ENCODE measurements around the gene GPX7. TPM values are rescaled to one million over a fixed set of nuclear protein-coding genes. Genes with fewer than 3 reads are reported as not detected.

GPX7 gene
- polyA plus RNA-seq, 1 donor from 2014 or later, result 1.3 TPM

DNA sequence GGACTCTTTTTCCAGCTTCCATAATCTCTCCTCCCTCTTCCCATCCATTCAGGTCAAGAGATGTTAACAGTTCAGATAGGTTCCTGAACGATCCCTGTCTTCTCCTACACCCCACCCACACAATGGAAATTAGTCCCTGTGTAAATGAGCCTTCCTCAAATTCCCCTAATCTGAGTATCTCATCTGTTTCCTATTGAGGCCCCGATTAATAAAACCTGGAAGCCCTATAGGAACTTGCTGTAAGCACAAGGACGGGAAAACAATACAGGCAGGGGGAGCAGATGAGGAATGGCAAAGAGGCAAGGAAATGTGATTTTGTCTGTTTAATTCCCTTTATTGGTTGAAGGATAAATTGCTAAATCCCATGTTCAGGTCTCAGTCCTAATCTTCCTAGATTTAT lies 7.1 kb upstream of the GPX7 start:
- Histone ChIP-seq H3F3A (ENCODE audit: insufficient read depth, low read length, poor library complexity, severe bottlenecking) (no peaks in the 10 kb centered on the region), H3K9ac (ENCODE audit: low read length) (no peak overlapping the region), H3K27me3 (ENCODE audit: insufficient read depth, low read depth, low read length) (no peaks in the 10 kb centered on the region), H3K9me3 (ENCODE audit: low read length) (no peaks in the 10 kb centered on the region), H4K20me1 (ENCODE audit: insufficient read depth) (no peaks in the 10 kb centered on the region), H3K36me3 (ENCODE audit: insufficient read depth, low read length) (no peaks in the 10 kb centered on the region), H3K4me3 (ENCODE audit: low read length) (no peak overlapping the region), H2AFZ (ENCODE audit: low read depth, low read length) (no peak overlapping the region), H3K9me2 (ENCODE audit: insufficient read depth, low read length) (no peaks in the 10 kb centered on the region), H3K4me2 (ENCODE audit: low read length) (no peak overlapping the region), H3K79me2 (replicated peaks; ENCODE audit: insufficient read depth, low read length) (no peaks in the 10 kb centered on the region), H3K27ac (ENCODE audit: low read length) (no peak overlapping the region)
- TF ChIP-seq CTCF (IDR thresholded peaks at IDR 0.05; ENCODE audit: poor library complexity, severe bottlenecking) (no peak), POLR2AphosphoS5 (IDR thresholded peaks at IDR 0.05) (no peak), SMC3 (conservative IDR thresholded peaks at IDR 0.05; ENCODE audit: poor library complexity) (no peak)

- no peak overlapping the region for H3K4me2 ChIP-seq (ENCODE audit: low read length)
- no peak overlapping the region for H3K27ac ChIP-seq (ENCODE audit: low read length)
- no peak for TF ChIP-seq EP300 (conservative IDR thresholded peaks at IDR 0.05; ENCODE audit: poor library complexity, severe bottlenecking)
- TF ChIP-seq RAD21 (conservative IDR thresholded peaks at IDR 0.05), result no peak
- H3K9ac ChIP-seq (ENCODE audit: low read length), result no peak overlapping the region
- no peaks in the 10 kb centered on the region for H3K36me3 ChIP-seq (ENCODE audit: insufficient read depth, low read length)
- H4K20me1 ChIP-seq (ENCODE audit: insufficient read depth), result no peaks in the 10 kb centered on the region
- no peaks in the 10 kb centered on the region for H3K79me2 ChIP-seq (replicated peaks; ENCODE audit: insufficient read depth, low read length)
- peaks cover 4% of the 10 kb centered on the region for H3K27me3 ChIP-seq (ENCODE audit: insufficient read depth, low read depth, low read length)
- no peaks in the 10 kb centered on the region for H3K9me3 ChIP-seq (ENCODE audit: low read length)
- H2AFZ ChIP-seq (ENCODE audit: low read depth, low read length), result no peak overlapping the region
- H3F3A ChIP-seq (ENCODE audit: insufficient read depth, low read length, poor library complexity, severe bottlenecking), result no peaks in the 10 kb centered on the region
- no peaks in the 10 kb centered on the region for H3K9me2 ChIP-seq (ENCODE audit: insufficient read depth, low read length)
- H3K4me3 ChIP-seq (ENCODE audit: low read length), result no peak overlapping the region
Observed at GRCh38 chr1:52597912-52598311, 4.3 kb upstream of the GPX7 start.

DNA sequence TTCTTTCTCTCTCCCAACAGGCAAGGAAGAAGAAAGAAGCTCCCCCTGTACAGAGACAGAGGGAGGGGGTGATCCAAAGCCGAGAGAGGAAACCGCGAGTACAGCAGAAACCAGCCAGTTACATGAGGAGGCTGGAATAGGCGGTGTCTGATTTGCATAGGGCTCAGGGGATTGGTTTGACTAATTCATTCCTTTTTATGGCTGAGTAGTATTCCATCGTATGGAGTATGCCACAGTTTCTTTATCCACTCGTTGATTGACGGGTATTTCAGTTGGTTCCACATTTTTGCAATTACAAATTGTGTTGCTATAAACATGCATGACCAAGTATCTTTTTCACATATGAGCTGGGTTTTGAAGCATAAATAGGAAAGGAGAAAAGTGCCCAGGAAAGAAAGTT lies 3.4 kb upstream of the GPX7 start:
- Histone ChIP-seq H4K20me1 (ENCODE audit: insufficient read depth) (no peaks in the 10 kb centered on the region), H3K27me3 (ENCODE audit: insufficient read depth, low read depth, low read length) (peaks cover 7% of the 10 kb centered on the region), H3K9me2 (ENCODE audit: insufficient read depth, low read length) (no peaks in the 10 kb centered on the region), H3K9me3 (ENCODE audit: low read length) (no peaks in the 10 kb centered on the region), H3K9ac (ENCODE audit: low read length) (no peak overlapping the region), H2AFZ (ENCODE audit: low read depth, low read length) (no peak overlapping the region), H3K4me3 (ENCODE audit: low read length) (no peak overlapping the region), H3K4me2 (ENCODE audit: low read length) (no peak overlapping the region), H3K79me2 (replicated peaks; ENCODE audit: insufficient read depth, low read length) (no peaks in the 10 kb centered on the region), H3F3A (ENCODE audit: insufficient read depth, low read length, poor library complexity, severe bottlenecking) (no peaks in the 10 kb centered on the region), H3K27ac (ENCODE audit: low read length) (no peak overlapping the region), H3K36me3 (ENCODE audit: insufficient read depth, low read length) (no peaks in the 10 kb centered on the region)
- TF ChIP-seq, protein P1, sequence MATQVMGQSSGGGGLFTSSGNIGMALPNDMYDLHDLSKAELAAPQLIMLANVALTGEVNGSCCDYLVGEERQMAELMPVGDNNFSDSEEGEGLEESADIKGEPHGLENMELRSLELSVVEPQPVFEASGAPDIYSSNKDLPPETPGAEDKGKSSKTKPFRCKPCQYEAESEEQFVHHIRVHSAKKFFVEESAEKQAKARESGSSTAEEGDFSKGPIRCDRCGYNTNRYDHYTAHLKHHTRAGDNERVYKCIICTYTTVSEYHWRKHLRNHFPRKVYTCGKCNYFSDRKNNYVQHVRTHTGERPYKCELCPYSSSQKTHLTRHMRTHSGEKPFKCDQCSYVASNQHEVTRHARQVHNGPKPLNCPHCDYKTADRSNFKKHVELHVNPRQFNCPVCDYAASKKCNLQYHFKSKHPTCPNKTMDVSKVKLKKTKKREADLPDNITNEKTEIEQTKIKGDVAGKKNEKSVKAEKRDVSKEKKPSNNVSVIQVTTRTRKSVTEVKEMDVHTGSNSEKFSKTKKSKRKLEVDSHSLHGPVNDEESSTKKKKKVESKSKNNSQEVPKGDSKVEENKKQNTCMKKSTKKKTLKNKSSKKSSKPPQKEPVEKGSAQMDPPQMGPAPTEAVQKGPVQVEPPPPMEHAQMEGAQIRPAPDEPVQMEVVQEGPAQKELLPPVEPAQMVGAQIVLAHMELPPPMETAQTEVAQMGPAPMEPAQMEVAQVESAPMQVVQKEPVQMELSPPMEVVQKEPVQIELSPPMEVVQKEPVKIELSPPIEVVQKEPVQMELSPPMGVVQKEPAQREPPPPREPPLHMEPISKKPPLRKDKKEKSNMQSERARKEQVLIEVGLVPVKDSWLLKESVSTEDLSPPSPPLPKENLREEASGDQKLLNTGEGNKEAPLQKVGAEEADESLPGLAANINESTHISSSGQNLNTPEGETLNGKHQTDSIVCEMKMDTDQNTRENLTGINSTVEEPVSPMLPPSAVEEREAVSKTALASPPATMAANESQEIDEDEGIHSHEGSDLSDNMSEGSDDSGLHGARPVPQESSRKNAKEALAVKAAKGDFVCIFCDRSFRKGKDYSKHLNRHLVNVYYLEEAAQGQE (IDR thresholded peaks at IDR 0.05; ENCODE audit: borderline replicate concordance), result no peak
- TF ChIP-seq EP300 (conservative IDR thresholded peaks at IDR 0.05; ENCODE audit: poor library complexity, severe bottlenecking), result no peak
- no peak for TF ChIP-seq POLR2AphosphoS5 (IDR thresholded peaks at IDR 0.05)
- no peak for TF ChIP-seq CTCF (IDR thresholded peaks at IDR 0.05; ENCODE audit: poor library complexity, severe bottlenecking)
- no peak for TF ChIP-seq TAF1 (IDR thresholded peaks at IDR 0.05; ENCODE audit: low read depth)
- no peak for TF ChIP-seq MXI1 (conservative IDR thresholded peaks at IDR 0.05; ENCODE audit: poor library complexity, severe bottlenecking)
- no peak for TF ChIP-seq SMC3 (conservative IDR thresholded peaks at IDR 0.05; ENCODE audit: poor library complexity)
- no peak for TF ChIP-seq EZH2 (IDR thresholded peaks at IDR 0.05; ENCODE audit: borderline replicate concordance, insufficient read depth, low read length, poor library complexity, severe bottlenecking)
- no peak for TF ChIP-seq RAD21 (conservative IDR thresholded peaks at IDR 0.05)

All from neural cell (in vitro differentiated cells).